DMS 273 (cell line): ENCODE data around the gene ACOT13.
"Not testable (repeated sequence)": the region's sequence is repeated elsewhere in the genome, so short reads cannot be mapped to it uniquely, and the experiment has no call there.

Experiments used
- DNase-seq: peaks from one replicate; lab custom pipeline; 2025; ENCODE audit not compliant: unreplicated experiment; lab: John Stamatoyannopoulos, UW

Gene ACOT13

GRCh38 chr6:24720604-24721460 lies 54.0 kb downstream of the ACOT13 start:
- peak; percentile 100 for DNase-seq

- DNase-seq: no peak
Measured at GRCh38 chr6:24721461-24722215, 54.8 kb downstream of the ACOT13 start.

GRCh38 chr6:24723270-24723669 lies 56.4 kb downstream of the ACOT13 start:
- peak; percentile 13 for DNase-seq

GRCh38 chr6:24730653-24731052 lies 63.8 kb downstream of the ACOT13 start:
- not testable (repeated sequence) for DNase-seq

GRCh38 chr6:24731456-24732134 lies 64.7 kb downstream of the ACOT13 start:
- peak; percentile 8 for DNase-seq

GRCh38 chr6:24734166-24734565 lies 67.3 kb downstream of the ACOT13 start:
- DNase-seq: no peak

DNA sequence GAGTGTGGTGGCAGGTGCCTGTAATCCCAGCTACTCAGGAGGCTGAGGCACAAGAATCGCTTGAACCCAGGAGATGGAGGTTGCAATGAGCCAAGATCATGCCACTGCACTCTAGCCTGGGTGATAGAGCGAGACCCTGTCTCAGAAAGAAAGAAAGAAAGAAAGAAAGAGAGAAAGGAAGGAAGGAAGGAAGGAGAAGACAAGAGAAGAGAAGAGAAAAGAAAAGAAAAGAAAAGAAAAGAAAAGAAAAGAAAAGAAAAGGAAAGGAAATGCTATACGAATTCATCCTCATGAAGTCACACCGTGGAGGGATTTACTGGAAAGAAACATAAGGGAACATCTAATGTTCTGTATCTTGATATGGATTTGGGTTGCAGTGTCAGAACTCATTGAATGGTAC lies 67.8 kb downstream of the ACOT13 start:
- not testable (repeated sequence) for DNase-seq

DNA sequence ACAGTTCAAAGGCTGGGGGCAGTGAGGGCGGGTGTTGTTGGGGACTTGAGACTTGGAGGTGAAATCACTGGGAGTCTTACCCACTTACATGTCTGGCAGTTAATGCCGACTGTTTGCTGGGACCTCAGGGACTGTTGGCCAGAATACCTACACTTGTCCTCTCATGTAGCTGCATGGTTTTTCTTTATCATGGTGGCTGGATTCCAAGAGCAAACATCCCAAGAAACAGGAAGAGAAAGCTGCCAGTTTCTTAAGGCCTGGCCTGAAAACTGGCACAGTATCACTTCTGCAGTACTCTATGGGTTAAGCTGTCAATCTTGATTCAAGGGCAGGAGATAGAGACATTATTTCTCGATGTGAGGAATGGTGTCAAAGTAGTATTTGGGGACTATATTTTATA lies 71.9 kb downstream of the ACOT13 start:
- no peak for DNase-seq

GRCh38 chr6:24740861-24741260 lies 74.0 kb downstream of the ACOT13 start:
- no peak for DNase-seq

GRCh38 chr6:24742216-24742738 lies 75.4 kb downstream of the ACOT13 start:
- DNase-seq: no peak

DNA sequence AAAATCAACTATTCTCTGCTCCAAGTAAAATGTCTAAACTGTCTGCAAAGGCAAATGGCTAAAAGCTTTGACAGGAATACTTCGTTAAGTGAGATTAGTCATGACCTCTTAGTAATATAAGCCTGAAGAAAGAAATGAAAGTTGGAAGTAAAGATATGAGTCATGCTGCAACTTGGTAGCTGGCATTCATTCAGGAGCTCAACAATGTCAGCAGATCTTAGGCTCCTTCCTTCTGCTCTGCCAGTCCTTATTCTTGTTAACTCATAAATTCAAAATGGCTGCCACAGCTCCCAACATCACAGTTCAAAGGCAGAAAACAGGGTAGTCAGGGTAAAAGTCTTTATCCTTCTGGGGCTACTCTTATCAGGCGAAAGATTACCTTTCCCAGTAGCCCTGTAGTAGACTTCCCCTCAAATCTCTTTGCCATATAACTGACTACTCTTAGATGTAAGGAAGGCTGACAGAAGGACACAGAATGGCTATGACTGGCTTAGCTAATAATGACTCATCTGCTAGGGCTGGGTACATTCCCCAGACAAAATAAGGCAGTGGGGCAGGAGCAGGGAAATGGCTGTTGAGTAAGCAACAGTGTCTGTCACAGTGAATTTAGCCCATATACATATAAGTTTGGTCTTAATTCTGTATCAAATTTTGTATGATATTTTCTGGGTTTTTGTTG lies 76.5 kb downstream of the ACOT13 start:
- peak; percentile 40 for DNase-seq

DNA sequence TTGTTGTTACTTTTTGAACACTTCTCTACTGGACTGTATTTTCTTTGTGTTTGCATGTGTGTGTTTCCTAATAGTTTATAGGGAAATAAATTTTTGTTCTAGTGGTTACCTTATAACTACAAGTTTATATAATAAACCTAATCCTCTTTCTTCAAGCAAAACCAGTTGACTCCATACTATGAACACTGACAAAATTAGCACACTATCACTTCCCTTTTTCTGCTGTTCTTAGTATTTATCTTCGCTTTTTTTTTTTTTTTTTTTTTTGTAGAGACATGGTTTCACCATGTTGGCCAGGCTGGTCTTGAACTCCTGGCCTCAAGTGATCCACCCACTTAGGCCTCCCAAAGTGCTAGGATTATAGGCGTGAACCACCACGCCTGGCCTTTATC lies 77.1 kb downstream of the ACOT13 start:
- DNase-seq: no peak

DNA sequence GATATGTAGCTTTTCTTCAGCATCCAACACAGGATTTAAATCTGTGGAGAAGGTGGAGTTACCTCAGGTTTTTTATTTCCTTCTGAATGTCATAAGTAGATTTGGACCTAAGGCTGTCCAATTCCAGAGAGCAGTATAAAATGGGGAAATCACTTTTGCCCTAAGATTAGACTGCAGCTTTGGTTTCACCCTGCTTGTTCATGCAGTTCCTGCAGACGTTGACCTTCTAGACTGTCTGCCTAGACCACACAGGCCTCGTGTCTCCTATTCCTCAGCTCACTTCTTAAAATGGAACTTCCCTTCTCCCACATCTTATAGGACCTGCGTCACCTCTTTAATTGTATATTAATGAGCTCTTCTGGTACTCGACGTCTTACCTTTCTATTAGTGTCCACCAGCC lies 78.0 kb downstream of the ACOT13 start:
- no peak for DNase-seq

GRCh38 chr6:24749297-24749696 lies 82.4 kb downstream of the ACOT13 start:
- no peak for DNase-seq

- DNase-seq: not testable (repeated sequence)
Measured at GRCh38 chr6:24750878-24751277, 84.0 kb downstream of the ACOT13 start.

DNA sequence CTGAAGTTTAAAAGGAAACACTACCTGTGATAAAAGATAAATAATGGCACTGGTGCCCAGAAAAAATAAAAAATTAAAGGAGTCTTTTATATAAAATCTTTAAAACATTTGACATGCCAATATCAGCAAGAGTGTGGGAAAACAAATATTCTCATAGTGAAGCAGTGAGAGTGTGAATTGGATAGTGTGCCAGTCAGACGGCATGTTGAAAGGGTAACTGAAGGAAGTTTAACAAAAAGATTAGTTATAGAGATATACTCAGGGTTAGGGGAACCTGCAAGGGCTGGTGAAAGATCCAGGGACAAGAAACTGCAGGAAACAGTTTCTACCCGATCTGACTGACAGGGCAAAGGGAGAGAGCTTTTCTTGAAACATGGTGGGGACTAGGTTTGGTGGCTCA lies 85.6 kb downstream of the ACOT13 start:
- no peak for DNase-seq

DNA sequence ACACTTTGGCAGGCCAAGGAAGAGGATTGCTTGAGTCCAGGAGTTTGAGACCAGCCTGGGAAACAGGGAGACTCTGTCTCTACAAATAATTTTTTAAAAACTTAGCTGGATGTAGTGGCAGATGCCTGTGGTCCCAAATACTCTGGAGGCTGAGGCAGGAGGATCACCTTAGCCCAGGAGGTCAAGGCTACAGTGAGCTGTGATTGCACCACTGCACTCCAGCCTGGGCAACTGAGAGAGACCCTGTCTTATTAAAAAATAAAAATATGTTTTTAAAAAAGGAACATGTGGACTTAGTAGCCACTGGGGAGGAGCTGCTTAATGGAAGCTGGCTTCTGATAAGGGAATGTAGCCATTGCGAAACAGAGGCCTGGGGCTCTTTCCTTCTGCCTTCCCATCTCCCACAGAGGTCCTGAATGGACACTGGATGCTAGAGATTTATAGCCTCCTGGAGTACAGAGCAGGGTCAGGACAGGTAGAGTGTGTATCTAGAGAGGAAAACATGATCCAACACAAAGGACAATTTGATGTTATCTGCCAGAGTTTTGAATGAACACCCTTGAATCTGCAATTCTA lies 86.1 kb downstream of the ACOT13 start:
- DNase-seq: no peak

DNA sequence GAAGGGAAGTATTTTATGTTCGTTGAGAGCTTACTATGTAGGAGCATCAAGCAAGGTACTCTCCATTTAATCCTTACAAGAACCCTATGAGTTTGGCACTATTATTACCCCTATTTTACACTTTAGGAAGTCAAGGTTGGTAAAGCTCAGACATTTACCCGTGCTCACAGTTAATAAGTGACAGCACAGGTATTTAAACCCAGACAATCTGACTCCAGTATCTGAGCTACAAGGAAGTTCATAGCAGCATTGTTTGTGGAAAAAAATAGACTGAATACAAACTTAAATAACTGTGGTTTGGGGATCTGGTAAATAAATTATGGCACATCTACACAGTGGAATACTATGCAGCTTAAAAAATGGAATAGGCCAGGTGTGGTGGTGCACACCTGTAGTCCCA lies 86.7 kb downstream of the ACOT13 start:
- no peak for DNase-seq

DNA sequence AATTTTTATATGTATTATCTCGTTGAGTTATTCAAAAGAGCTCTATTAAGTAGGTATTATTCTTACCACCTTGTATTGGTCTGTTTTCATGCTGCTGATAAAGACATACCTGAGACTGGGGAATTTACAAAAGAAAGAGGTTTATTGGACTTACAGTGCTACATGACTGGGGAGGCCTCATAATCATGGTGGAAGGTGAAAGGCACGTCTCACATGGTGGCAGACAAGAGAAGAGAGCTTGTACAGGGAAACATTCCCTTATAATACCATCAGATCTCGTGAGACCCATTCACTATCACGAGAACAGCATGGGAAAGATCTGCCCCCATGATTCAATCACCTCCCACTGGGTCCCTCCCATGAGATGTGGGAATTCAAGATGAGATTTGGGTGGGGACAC lies 87.5 kb downstream of the ACOT13 start:
- not testable (repeated sequence) for DNase-seq
